ENCODE results near the gene RYR1. TPM values are rescaled to one million over a fixed set of nuclear protein-coding genes. Genes with fewer than 3 reads are reported as not detected.

The RYR1 gene
- total and polyA plus RNA-seq, 2 of the 8 experiments (the other 6 are each of a cell fraction or from before 2014, with no cell fraction given): 5.8 to 11.8 TPM

- TF ChIP-seq EZH2 (IDR thresholded peaks at IDR 0.05; ENCODE audit: low read depth, low read length, severe bottlenecking): no peak
Observed at GRCh38 chr19:38588041-38588440, 154.6 kb downstream of the RYR1 start (continued).
